SK-N-DZ (cell line): ENCODE results near the gene SLC35F3.

Experiments
- DNase-seq: peaks from one replicate; pipeline ENCODE4 v3.0.0-alpha.2; 2015; ENCODE audit warnings: low spot score

Gene SLC35F3

GRCh38 chr1:233971753-233972152 lies 67.3 kb downstream of the SLC35F3 start:
- no peak for DNase-seq

GRCh38 chr1:233972563-233972950 lies 68.1 kb downstream of the SLC35F3 start:
- no peak for DNase-seq

DNA sequence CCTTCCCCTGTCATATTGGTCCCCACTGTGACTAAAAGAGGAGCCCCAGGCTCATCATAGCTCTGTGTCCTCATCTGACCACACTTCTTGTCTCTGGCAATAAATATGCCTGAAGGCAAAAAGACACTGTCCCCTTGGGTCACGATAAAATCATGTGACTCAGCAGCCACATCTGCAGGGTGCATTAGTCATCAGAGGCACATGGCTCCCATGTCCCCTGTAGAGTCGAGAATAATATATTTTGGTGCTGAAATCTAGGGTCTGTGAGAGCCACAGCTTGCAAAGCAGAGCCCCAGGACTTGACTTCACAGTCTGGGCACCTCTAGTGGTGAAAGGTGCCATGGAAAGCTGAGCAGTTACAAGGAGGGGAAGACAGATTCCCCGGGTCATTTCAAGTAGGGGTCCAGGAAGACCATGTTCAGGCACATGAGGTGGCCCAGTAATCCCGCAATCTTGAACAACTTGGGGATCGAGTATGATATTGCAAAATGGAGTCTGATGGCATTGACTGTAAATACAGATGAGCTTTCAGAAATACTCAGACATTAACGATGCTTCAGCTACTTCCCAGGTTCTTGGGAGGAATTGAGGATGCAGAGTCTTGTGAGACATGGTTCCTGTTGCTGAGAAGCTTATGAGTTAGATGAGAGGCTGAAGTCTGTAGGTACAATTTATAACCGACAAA lies 68.6 kb downstream of the SLC35F3 start:
- DNase-seq: no peak

GRCh38 chr1:233975486-233975885 lies 71.0 kb downstream of the SLC35F3 start:
- DNase-seq: no peak

GRCh38 chr1:233981042-233981675 lies 76.7 kb downstream of the SLC35F3 start:
- no peak for DNase-seq

DNA sequence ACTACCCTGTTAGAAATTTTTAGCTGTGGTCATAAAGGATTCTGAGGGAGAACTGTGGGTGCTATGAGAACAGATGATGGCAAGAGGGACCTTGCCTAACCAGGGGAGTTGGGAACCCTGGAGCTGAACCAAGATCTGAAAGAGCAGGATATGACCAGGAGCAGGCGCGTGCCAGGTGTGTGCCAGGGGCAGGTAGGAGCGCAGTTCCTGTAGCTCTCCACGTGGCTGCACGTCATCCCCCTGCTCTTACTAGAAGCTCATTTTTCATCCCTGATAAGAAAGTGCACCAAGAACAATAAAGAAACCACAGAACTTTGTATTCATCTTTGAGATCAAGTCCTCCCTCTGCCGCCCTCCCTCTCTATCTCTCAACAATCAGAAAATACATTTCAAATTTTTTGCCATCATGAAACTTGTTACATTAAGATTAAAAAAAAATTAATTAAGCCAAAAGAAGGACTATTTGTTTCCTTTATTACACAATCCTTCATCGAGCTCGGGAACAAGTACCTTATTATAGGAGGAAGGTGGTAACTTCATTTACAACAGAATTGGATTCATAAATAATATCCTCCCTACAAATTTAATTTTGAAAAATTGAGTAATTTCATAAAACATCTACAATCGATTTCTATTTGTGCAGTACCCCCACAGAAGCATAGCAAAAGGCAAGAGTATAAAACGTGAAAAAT lies 78.5 kb downstream of the SLC35F3 start:
- DNase-seq: no peak

DNA sequence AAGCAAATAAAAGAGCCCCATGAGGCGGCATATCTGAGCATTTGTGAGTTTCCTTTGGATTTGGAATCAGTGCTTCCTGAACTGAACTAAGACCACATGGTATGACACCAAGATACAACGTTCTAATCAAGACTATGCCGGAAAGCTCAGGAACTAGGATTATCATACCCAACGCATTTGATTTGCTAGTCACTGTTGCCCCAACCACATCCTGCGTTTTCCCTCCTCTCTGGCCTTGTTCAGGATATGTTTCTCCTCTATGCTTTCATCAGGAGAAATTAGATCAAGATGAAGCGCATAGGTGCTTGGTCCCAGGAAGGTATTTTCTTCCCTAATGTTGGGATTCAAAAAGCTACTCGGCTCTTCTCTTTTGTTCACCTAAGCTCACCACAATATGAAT lies 79.3 kb downstream of the SLC35F3 start:
- no peak for DNase-seq

DNA sequence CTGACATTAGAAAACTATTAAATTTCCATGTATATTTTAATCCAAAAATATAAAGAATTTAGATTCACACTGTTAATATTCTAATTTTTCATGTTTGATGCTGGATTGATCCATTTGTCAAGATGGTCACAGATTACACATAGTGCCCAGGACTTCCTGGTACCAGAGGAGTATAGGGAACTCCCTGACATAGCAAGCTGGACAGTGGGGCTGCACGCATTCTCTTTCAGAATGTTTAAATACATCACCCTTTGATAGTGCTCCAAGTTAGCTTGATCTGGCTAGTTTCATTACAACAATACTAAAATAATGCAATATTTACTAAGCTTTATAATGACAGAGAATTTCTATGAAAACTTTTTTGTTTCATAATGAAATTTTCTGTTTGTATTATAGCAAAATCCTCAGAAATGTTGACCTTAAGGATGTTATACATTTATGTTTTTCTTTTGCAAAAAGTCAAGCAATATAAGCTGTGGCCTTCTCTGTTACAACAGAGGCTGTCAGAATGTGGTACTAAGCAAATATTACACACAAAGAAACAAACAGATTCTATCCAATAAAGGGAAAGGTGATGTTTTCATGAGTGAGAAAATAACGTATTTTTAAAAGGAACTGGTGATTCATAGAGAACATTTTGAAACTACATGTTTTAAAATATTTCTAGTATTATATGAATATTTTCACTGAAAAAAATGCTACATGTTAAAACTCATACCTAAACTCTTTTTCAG lies 84.7 kb downstream of the SLC35F3 start:
- no peak for DNase-seq

GRCh38 chr1:233990486-233990885 lies 86.0 kb downstream of the SLC35F3 start:
- no peak for DNase-seq

GRCh38 chr1:233993651-233994050 lies 89.2 kb downstream of the SLC35F3 start:
- DNase-seq: no peak

DNA sequence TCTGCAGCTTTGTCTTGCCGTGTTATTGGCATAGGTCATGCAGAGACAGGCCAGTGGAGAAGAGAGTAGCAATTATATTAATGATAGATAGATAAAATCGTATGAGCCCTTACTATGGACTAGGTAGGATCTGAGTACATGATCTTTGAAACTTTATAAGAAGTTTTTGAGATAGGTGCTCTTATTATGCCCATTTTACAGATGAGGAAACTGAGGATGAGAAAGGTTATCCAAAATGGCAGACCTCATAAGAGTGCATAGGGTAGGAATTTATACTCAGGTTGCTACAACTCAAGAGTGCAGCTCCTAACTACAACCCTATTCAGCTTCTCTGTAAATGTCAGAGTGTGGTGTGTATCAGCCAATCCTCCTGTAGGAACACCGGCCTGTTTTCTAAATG lies 89.6 kb downstream of the SLC35F3 start:
- DNase-seq: no peak

GRCh38 chr1:233998456-233998855 lies 94.0 kb downstream of the SLC35F3 start:
- DNase-seq: no peak

DNA sequence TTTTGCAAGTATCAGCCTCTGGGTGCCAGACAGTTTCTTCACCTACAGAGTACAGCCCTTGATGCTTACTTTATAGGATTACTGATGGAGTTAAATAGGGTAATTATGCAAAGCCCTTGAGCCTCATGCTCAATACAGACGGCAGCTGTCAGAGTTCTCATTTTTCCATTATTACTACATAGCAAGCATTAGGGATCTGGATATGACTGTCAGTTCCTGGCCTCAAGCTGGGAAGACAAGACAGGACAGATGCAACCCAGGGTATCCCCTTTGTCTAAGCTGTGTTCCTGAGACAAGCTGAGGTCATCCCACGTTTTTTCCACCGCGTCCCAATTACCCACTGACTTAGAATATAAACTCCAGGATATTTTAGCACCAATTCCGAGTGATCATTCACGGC lies 94.4 kb downstream of the SLC35F3 start:
- no peak for DNase-seq

DNA sequence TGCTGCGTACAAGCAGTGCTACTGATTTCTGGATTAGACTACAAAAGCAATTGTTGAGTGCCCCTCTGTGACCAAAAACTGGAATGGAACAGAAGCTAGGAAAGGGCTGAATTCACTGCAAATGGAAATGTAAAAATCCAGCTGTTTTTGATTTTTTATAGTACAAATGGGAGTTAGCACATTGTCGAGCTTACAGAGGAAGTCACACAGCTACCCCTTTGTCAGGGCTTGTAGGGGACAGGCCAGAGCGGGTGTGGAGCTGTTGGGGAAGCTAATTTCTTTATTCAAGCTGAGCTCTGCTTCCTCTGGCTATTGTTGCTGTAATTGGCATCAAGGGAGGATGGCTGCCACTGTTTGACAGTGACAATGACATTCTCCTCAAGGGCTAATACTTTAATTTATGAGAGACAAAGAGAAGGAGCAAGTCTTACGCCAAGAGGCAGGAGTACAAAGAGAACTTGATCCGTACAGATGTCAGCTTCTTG lies 96.1 kb downstream of the SLC35F3 start:
- no peak for DNase-seq

DNA sequence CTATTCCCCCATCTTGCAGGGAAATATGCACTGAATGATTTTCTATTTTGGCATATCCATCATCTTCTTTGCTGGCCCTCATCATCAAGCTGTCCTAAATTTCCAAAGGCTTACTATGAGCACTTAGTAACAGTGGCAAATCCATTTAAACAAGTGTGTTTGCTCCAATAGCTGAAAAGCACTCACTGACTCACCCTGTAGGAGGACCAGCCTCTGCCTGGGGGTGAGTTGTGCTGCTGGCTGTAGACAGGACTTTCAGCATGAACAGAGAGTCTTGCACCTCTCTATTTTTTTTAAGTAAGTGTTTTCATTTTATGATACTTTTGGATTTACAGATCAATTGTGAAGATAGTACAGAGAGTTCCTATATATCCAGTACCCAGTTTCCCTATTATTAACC lies 97.3 kb downstream of the SLC35F3 start:
- DNase-seq: no peak

DNA sequence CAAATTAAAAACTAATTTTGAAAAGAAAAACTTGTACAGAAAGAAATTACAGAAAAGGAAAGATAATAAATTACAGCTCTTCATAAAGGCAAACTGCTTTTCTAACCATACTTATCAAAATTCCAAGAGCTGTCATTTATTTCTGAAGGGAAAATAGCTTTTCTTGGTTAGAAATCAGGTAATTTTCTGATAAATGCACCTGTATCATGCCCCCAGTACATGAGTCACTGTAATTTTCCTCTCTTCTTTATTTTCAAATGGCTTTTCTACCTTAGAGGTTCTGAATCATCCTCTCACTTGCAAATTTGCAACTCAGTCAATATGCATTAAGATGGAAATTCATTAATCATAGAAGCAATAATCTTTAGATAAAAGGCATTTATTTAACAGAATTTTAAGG lies 100.1 kb downstream of the SLC35F3 start:
- DNase-seq: no peak

GRCh38 chr1:234007684-234008083 lies 103.2 kb downstream of the SLC35F3 start:
- DNase-seq: no peak

DNA sequence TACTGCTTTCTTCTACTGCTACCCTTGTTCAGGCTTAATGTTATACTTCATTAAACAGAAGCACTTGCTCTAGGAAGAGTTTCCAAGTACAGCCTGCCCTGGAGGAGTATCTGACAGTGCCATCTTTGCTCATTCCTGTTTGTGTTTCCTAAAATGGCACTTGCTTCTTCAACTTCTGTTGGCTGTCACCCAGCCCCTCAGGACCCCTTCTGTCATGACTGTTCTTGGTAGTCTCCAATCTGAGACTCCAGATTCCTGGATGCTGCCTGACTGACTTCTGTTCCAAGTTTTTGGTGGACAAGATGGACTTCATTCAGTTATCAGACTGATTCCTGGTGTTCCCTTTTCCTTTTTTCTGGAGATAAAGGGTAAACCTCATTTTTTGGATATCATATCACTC lies 104.1 kb downstream of the SLC35F3 start:
- DNase-seq: no peak

DNA sequence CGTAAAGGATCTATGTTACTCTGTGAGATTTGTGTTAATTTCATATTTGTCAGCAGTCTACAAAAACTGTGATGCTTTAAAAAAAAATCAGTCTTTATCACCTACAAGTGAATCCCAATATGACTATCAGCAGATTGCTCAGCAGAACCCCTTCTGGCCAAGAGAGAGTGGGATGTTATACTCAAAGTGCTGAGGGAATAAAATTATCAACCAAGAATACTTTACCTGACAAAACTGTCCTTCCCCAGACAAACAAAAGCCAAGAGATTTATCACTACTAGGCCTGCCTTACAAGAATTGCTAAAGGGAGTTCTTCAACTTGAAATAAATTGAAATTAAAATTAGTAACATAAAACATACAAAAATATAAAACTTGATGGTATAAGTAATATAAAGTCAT lies 105.2 kb downstream of the SLC35F3 start:
- no peak for DNase-seq

DNA sequence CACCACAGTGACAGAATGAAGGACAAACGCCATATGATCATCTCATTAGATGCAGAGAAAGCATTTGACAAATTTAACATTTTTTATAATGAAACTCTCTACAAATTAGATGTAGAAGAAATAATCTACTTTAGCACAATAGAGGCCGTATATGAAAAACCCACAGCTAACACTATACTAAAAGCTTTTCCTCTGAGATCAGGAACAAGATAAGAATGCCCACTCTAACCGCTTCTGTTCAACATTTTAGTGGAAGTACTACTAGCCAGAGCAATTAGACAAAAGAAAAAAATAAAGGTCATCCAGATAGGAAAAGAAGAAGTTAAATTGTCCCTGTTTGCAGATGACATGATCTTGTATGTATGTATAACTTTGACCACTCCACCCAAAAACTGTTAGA lies 109.7 kb downstream of the SLC35F3 start:
- DNase-seq: peak; percentile 1

DNA sequence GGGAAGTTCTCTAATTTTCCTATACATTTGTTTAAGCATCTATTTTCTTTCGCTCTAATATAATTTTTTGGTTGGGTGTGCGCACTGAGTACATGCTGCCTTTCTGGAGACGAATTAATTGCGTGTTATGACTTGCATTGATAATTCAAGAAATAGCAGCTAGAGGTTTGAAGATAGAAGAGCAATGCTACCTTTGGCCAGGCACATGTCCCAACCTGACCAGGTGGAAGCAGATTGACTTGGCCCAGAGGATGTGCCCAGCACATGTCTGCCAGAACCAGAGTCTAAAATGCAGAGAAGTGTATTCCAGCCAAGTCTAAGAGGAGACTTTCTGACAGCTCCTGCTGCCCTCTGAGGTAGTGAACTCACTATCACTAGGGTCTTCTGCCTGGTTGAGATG lies 114.3 kb downstream of the SLC35F3 start:
- DNase-seq: no peak

- no peak for DNase-seq
These were observed 114.9 kb downstream of the SLC35F3 start for GRCh38 chr1:234019387-234019786.
